Skeletal muscle cell (primary cell): ENCODE results near the gene NSUN6.
A peak's percentile ranks its signal among the peaks of the same experiment; 100 is the strongest.
"Not testable (repeated sequence)": the region's sequence is repeated elsewhere in the genome, so short reads cannot be mapped to it uniquely, and the experiment has no call there.

Experiments
- DNase-seq: peaks from one replicate; pipeline ENCODE4 v3.0.0-alpha.2; 2010; ENCODE audit warnings: low read depth
- H3K4me3 ChIP-seq: 2 replicates; pipeline ENCODE4 v1.5.1; 2011; ENCODE audit warnings: low read depth, mild to moderate bottlenecking, control low read depth, low read length, moderate library complexity

The NSUN6 gene

GRCh38 chr10:18619016-18619415 lies 32.4 kb downstream of the NSUN6 start:
- no peak overlapping the region for H3K4me3 ChIP-seq
- no peak for DNase-seq

- no peak overlapping the region for H3K4me3 ChIP-seq
- no peak for DNase-seq
Measured at GRCh38 chr10:18616337-18616736, 35.0 kb downstream of the NSUN6 start.

GRCh38 chr10:18615618-18616017 lies 35.8 kb downstream of the NSUN6 start:
- no peak for DNase-seq
- H3K4me3 ChIP-seq = no peak overlapping the region

GRCh38 chr10:18611168-18611567 lies 40.2 kb downstream of the NSUN6 start:
- no peak for DNase-seq
- H3K4me3 ChIP-seq = no peak overlapping the region

GRCh38 chr10:18610517-18610916 lies 40.9 kb downstream of the NSUN6 start:
- H3K4me3 ChIP-seq = no peak overlapping the region
- peak; percentile 36 for DNase-seq

- H3K4me3 ChIP-seq = no peak overlapping the region
- no peak for DNase-seq
Measured at GRCh38 chr10:18608596-18608995, 42.8 kb downstream of the NSUN6 start.

- H3K4me3 ChIP-seq = no peak overlapping the region
- peak; percentile 64 for DNase-seq
Measured at GRCh38 chr10:18607503-18608378, 43.6 kb downstream of the NSUN6 start.

GRCh38 chr10:18606051-18606695 lies 45.2 kb downstream of the NSUN6 start:
- no peak overlapping the region for H3K4me3 ChIP-seq
- DNase-seq = no peak

GRCh38 chr10:18601321-18601720 lies 50.1 kb downstream of the NSUN6 start:
- no peak for DNase-seq
- no peak overlapping the region for H3K4me3 ChIP-seq

GRCh38 chr10:18599392-18599791 lies 52.0 kb downstream of the NSUN6 start:
- no peak for DNase-seq
- H3K4me3 ChIP-seq = no peak overlapping the region

GRCh38 chr10:18594574-18595156 lies 56.7 kb downstream of the NSUN6 start:
- DNase-seq = no peak
- no peak overlapping the region for H3K4me3 ChIP-seq

GRCh38 chr10:18591141-18591540 lies 60.2 kb downstream of the NSUN6 start:
- H3K4me3 ChIP-seq, DNase-seq: not testable (repeated sequence)

GRCh38 chr10:18586637-18587036 lies 64.8 kb downstream of the NSUN6 start:
- DNase-seq, H3K4me3 ChIP-seq: not testable (repeated sequence)

GRCh38 chr10:18583575-18584270 lies 67.7 kb downstream of the NSUN6 start:
- DNase-seq = no peak

GRCh38 chr10:18582803-18583202 lies 68.6 kb downstream of the NSUN6 start:
- no peak overlapping the region for H3K4me3 ChIP-seq
- DNase-seq = no peak

More at GRCh38 chr10:18583575-18584270, 67.7 kb downstream of the NSUN6 start:
- H3K4me3 ChIP-seq = no peak overlapping the region

GRCh38 chr10:18577823-18578685 lies 73.3 kb downstream of the NSUN6 start:
- no peak for DNase-seq
- H3K4me3 ChIP-seq = no peak overlapping the region

GRCh38 chr10:18576586-18576985 lies 74.8 kb downstream of the NSUN6 start:
- no peak for DNase-seq
- no peak overlapping the region for H3K4me3 ChIP-seq

GRCh38 chr10:18572959-18573561 lies 78.3 kb downstream of the NSUN6 start:
- DNase-seq = no peak
- H3K4me3 ChIP-seq = no peak overlapping the region

- DNase-seq = no peak
- no peak overlapping the region for H3K4me3 ChIP-seq
Measured at GRCh38 chr10:18571780-18572179, 79.6 kb downstream of the NSUN6 start.
